IMR-90 (cell line): ENCODE results near the gene KRT32. TPM values are rescaled to one million over a fixed set of nuclear protein-coding genes. Genes with fewer than 3 reads are reported as not detected.

Experiments
- ATAC-seq: fragments of 200-7000 bp; cut with Tn5 transposase; 2 replicates; pipeline ENCODE4 v1.9.1; 2020; ENCODE audit warnings: low read depth, mild to moderate bottlenecking, moderate library complexity
- BruUV-seq: library from RNA; stranded (reverse); fragments of 400-500 nt; replicated peaks from 2 replicates; lab custom pipeline; 2021; lab: Mats Ljungman, UMichigan
- CTCF ChIA-PET: fragments of 300-600 bp; formaldehyde crosslinking; extraction: SDS; loops from one replicate; lab custom pipeline; 2021; ENCODE audit warnings: antibody characterized with exemption; lab: Yijun Ruan, JAX
- POLR2A ChIA-PET: fragments of 300-600 bp; sonication (Branson Sonifier 250); formaldehyde crosslinking; loops from one replicate; lab custom pipeline; 2022; ENCODE audit warnings: antibody characterized with exemption; ENCODE audit not compliant: unreplicated experiment; lab: Charles Lee
- DNase-seq: peaks from one replicate; pipeline ENCODE4 v3.0.0; 2013
- H2AFZ ChIP-seq: replicated peaks from 2 replicates; pipeline ENCODE3; 2013; ENCODE audit warnings: low read length, mild to moderate bottlenecking; ENCODE audit not compliant: poor library complexity
- H2AK5ac ChIP-seq: 2 replicates; pipeline ENCODE4 v1.6.1; 2013; ENCODE audit warnings: low read depth, low read length, inconsistent platforms
- H2AK9ac ChIP-seq: replicated peaks from 2 replicates; pipeline ENCODE3; 2013; ENCODE audit warnings: mild to moderate bottlenecking, low read depth, low read length, moderate library complexity; ENCODE audit not compliant: poor library complexity
- H2BK120ac ChIP-seq: 2 replicates; pipeline ENCODE4 v1.6.1; 2013; ENCODE audit warnings: low read depth, low read length, inconsistent platforms
- H2BK15ac ChIP-seq: 3 replicates; pipeline ENCODE4 v1.6.1; 2013; ENCODE audit warnings: low read depth, low read length, inconsistent platforms
- H2BK20ac ChIP-seq: 2 replicates; pipeline ENCODE4 v1.6.1; 2013; ENCODE audit warnings: low read depth, mild to moderate bottlenecking, inconsistent platforms, low read length, moderate library complexity
- H2BK5ac ChIP-seq: 2 replicates; pipeline ENCODE4 v1.6.1; 2013; ENCODE audit warnings: mild to moderate bottlenecking, low read depth, low read length, inconsistent platforms; ENCODE audit not compliant: poor library complexity, severe bottlenecking
- H3K14ac ChIP-seq: replicated peaks from 2 replicates; pipeline ENCODE4 v1.6.1; 2013; ENCODE audit warnings: low read depth, low read length, inconsistent platforms
- H3K18ac ChIP-seq: 2 replicates; pipeline ENCODE4 v1.6.1; 2013; ENCODE audit warnings: low read depth, low read length, control low read depth
- H3K23ac ChIP-seq: 2 replicates; pipeline ENCODE4 v1.6.1; 2013; ENCODE audit warnings: low read depth, low read length, inconsistent platforms
- H3K27ac ChIP-seq: 2 replicates; pipeline ENCODE4 v1.5.1; 2013; ENCODE audit warnings: mild to moderate bottlenecking, control low read depth, low read length; ENCODE audit not compliant: insufficient read depth
- H3K27me3 ChIP-seq: 2 replicates; pipeline ENCODE4 v1.6.1; 2013; ENCODE audit warnings: low read length; ENCODE audit not compliant: control insufficient read depth, insufficient read depth
- H3K36me3 ChIP-seq: 2 replicates; pipeline ENCODE4 v1.6.1; 2013; ENCODE audit warnings: low read length, mixed read lengths; ENCODE audit not compliant: control insufficient read depth, insufficient read depth
- H3K4ac ChIP-seq: 2 replicates; pipeline ENCODE4 v1.6.1; 2013; ENCODE audit warnings: low read depth, low read length, inconsistent platforms
- H3K4me1 ChIP-seq: 2 replicates; pipeline ENCODE4 v1.6.1; 2013; ENCODE audit warnings: low read length, mixed read lengths; ENCODE audit not compliant: control insufficient read depth, insufficient read depth
- H3K4me2 ChIP-seq: 2 replicates; pipeline ENCODE4 v1.6.1; 2013; ENCODE audit warnings: low read depth, mild to moderate bottlenecking, control low read depth, low read length, moderate library complexity
- H3K4me3 ChIP-seq: 2 replicates; pipeline ENCODE4 v1.5.1; 2013; ENCODE audit warnings: low read depth, mild to moderate bottlenecking, control low read depth, low read length, moderate library complexity; ENCODE audit not compliant: insufficient read depth
- H3K56ac ChIP-seq: 2 replicates; pipeline ENCODE4 v1.6.1; 2013; ENCODE audit warnings: low read length, inconsistent platforms; ENCODE audit not compliant: insufficient read depth; ENCODE audit errors: extremely low read depth
- H3K79me1 ChIP-seq, 2 experiments: 2 replicates each; pipeline ENCODE4 v1.6.1; 2013; ENCODE audit warnings: low read length in 2 of 2, inconsistent platforms in 1 of 2, low read depth in 1 of 2
- H3K9ac ChIP-seq: 2 replicates; pipeline ENCODE4 v1.6.1; 2013; ENCODE audit warnings: low read depth, low read length, control low read depth
- H3K9me1 ChIP-seq: 2 replicates; pipeline ENCODE4 v1.6.1; 2013; ENCODE audit warnings: low read length, inconsistent platforms; ENCODE audit not compliant: insufficient read depth
- H3K9me3 ChIP-seq: 2 replicates; pipeline ENCODE4 v1.6.1; 2013; ENCODE audit warnings: low read length; ENCODE audit not compliant: control insufficient read depth, insufficient read depth
- H4K20me1 ChIP-seq: 2 replicates; pipeline ENCODE4 v1.6.1; 2013; ENCODE audit warnings: low read length, inconsistent platforms; ENCODE audit not compliant: insufficient read depth
- H4K5ac ChIP-seq: 2 replicates; pipeline ENCODE4 v1.6.1; 2013; ENCODE audit warnings: mild to moderate bottlenecking, low read depth, low read length, control low read depth
- H4K8ac ChIP-seq, 2 experiments: 2 replicates each; pipeline ENCODE4 v1.6.1; 2013; ENCODE audit warnings: low read depth in 2 of 2, low read length in 2 of 2, control low read depth in 1 of 2, inconsistent platforms in 1 of 2
- H4K91ac ChIP-seq: 2 replicates; pipeline ENCODE4 v1.6.1; 2013; ENCODE audit warnings: low read depth, low read length, inconsistent platforms; ENCODE audit not compliant: insufficient read depth
- WGBS, 2 experiments: methylation state at CpG; one replicate each; pipeline versions ENCODE4 v1.1.5 to v1.1.7; 2013; ENCODE audit warnings: missing lambda C conversion rate in 2 of 2; ENCODE audit not compliant: insufficient read length in 1 of 2; ENCODE audit errors: extremely low coverage in 2 of 2; 5-methylcytosine and 5-hydroxymethylcytosine counted together
- dilution Hi-C: fragments of 300-500 bp; cut with HindIII; formaldehyde crosslinking; loops from one replicate; pipeline ENCODE4 v1.14.3; 2018; ENCODE audit warnings: low sequenced_read_pairs; ENCODE audit not compliant: unreplicated experiment
- in situ Hi-C: fragments of 300-500 bp; cut with MboI; formaldehyde crosslinking; loops from 3 replicates; pipeline ENCODE4 v1.14.3; 2019; ENCODE audit warnings: low sequenced_read_pairs, inconsistent platforms, mixed read lengths
- intact Hi-C: fragments of 100-400 bp; cut with micrococcal nuclease; formaldehyde crosslinking; loops from 2 replicates; pipeline ENCODE4 v1.10.0; 2022
- polyA plus RNA-seq, 3 experiments: library from polyadenylated mRNA; depleted of rRNA; stranded (reverse); fragments of >200 nt; gene quantifications; 2 replicates each; pipeline ENCODE4 v1.2.3, GENCODE V29; 2012; ENCODE audit warnings: low replicate concordance in 1 of 3
- total RNA-seq: library from RNA; depleted of rRNA; stranded (reverse); fragments of >200 nt; gene quantifications from 2 replicates; pipeline ENCODE4 v1.2.3, GENCODE V29; 2012
- TF ChIP-seq, protein P1 (sequence below): conservative IDR thresholded peaks from 2 replicates; pipeline ENCODE4 v1.5.1; 2012; ENCODE audit warnings: mild to moderate bottlenecking, low read depth, low read length, improper control_type of control experiment

KRT32 gene
- total and polyA plus RNA-seq, 2 of the 4 experiments (the other 2 are of a cell fraction): 0.09 TPM; not detected in 1

DNA sequence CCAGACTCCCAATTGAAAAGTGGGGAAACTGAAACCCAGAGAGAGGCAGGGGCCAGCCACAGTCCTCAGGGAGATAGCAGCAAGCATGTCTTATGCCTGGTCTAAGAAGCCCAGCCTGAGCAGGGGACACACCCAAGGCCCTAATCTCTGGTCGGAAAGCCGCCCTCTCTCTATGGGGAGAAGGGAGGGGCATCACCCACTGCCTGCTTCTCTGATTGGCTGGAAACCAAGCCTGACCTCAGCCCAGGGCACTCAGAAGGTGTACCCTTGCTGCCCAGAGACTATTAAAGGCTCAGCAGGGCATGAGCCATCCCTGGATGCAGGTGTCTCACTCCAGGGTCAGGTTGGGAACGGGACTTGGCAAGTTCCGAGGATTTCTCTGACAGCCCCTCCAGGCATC lies 43.9 kb upstream of the KRT32 start:
- Histone ChIP-seq H4K91ac (no peak overlapping the region), H2BK5ac (no peak overlapping the region), H2BK15ac (no peak overlapping the region), H4K20me1 (no peaks in the 10 kb centered on the region), H3K27me3 (peaks cover 1% of the 10 kb centered on the region; the same call in 1 of the 2 replicates), H3K9me1 (0 out of 2 replicates have a peak, but pooled peaks cover 3% of the 10 kb centered on the region), H4K8ac (no peak overlapping the region), H3K4me1 (no peaks in the 10 kb centered on the region), H2BK20ac (no peak overlapping the region), H3K4me3 (no peak overlapping the region), H3K18ac (no peak overlapping the region), H4K5ac (no peak overlapping the region), H2AFZ (no peak overlapping the region), H2AK9ac (no peak overlapping the region), H3K27ac (no peak overlapping the region), H3K9ac (no peak overlapping the region), H3K9me3 (no peaks in the 10 kb centered on the region), H3K4me2 (no peak overlapping the region), H3K23ac (no peak overlapping the region), H3K79me1 (no peaks in the 10 kb centered on the region), H2BK120ac (no peak overlapping the region), H3K56ac (no peak overlapping the region), H3K4ac (no peak overlapping the region), H3K36me3 (no peaks in the 10 kb centered on the region), H3K14ac (no peak overlapping the region), H2AK5ac (0 out of 2 replicates have a peak overlapping the region, but pooled peaks have one; percentile 29)
- no peak for ATAC-seq
- TF ChIP-seq, protein P1, sequence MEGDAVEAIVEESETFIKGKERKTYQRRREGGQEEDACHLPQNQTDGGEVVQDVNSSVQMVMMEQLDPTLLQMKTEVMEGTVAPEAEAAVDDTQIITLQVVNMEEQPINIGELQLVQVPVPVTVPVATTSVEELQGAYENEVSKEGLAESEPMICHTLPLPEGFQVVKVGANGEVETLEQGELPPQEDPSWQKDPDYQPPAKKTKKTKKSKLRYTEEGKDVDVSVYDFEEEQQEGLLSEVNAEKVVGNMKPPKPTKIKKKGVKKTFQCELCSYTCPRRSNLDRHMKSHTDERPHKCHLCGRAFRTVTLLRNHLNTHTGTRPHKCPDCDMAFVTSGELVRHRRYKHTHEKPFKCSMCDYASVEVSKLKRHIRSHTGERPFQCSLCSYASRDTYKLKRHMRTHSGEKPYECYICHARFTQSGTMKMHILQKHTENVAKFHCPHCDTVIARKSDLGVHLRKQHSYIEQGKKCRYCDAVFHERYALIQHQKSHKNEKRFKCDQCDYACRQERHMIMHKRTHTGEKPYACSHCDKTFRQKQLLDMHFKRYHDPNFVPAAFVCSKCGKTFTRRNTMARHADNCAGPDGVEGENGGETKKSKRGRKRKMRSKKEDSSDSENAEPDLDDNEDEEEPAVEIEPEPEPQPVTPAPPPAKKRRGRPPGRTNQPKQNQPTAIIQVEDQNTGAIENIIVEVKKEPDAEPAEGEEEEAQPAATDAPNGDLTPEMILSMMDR: no peak
- CTCF ChIA-PET: no interaction called here
- intact Hi-C loops (no loop called here), dilution Hi-C loops (no loop called here), in situ Hi-C loops (no loop called here)
- POLR2A ChIA-PET: no interaction called here
- BruUV-seq: no TSS peak
- no peak for DNase-seq
- whole genome bisulfite sequencing, 2 experiments: no CpG with 5 or more reads among the region's 4 CpGs
